Ishikawa (cell line): ENCODE measurements around the gene SIMC1.

Experiments
- CEBPB ChIP-seq: IDR thresholded peaks from 2 replicates; pipeline ENCODE4 v1.6.1; 2012
- CREB1 ChIP-seq: IDR thresholded peaks from 2 replicates; pipeline ENCODE4 v1.6.1; 2012; ENCODE audit warnings: low read depth
- EGR1 ChIP-seq: IDR thresholded peaks from 2 replicates; pipeline ENCODE4 v1.6.1; 2012
- EP300 ChIP-seq: IDR thresholded peaks from 2 replicates; pipeline ENCODE4 v1.6.1; 2012; ENCODE audit warnings: borderline replicate concordance
- FOXM1 ChIP-seq: IDR thresholded peaks from 2 replicates; pipeline ENCODE4 v1.6.1; 2012; ENCODE audit warnings: low read depth, borderline replicate concordance
- NFIC ChIP-seq: IDR thresholded peaks from 2 replicates; pipeline ENCODE4 v1.6.1; 2012
- RAD21 ChIP-seq: IDR thresholded peaks from 2 replicates; pipeline ENCODE4 v1.6.1; 2012; ENCODE audit warnings: low read depth
- TAF1 ChIP-seq: IDR thresholded peaks from 2 replicates; pipeline ENCODE4 v1.6.1; 2012; ENCODE audit warnings: low read depth, mild to moderate bottlenecking
- TCF12 ChIP-seq: IDR thresholded peaks from 2 replicates; pipeline ENCODE4 v1.6.1; 2012; ENCODE audit warnings: low read depth
- TEAD4 ChIP-seq: IDR thresholded peaks from 2 replicates; pipeline ENCODE4 v1.6.1; 2012
- YY1 ChIP-seq: IDR thresholded peaks from 2 replicates; pipeline ENCODE4 v1.6.1; 2012; ENCODE audit warnings: low read depth
- ZBTB7A ChIP-seq: IDR thresholded peaks from 2 replicates; pipeline ENCODE4 v1.6.1; 2012; ENCODE audit warnings: low read depth
- TF ChIP-seq, protein P1 (sequence below): IDR thresholded peaks from 2 replicates; pipeline ENCODE4 v1.6.1; 2012
- TF ChIP-seq, protein P2 (sequence below): IDR thresholded peaks from 2 replicates; pipeline ENCODE4 v1.6.1; 2012
- TF ChIP-seq, protein P3 (sequence below): IDR thresholded peaks from 2 replicates; pipeline ENCODE4 v1.6.1; 2012; ENCODE audit warnings: low read depth, mild to moderate bottlenecking

SIMC1 gene

DNA sequence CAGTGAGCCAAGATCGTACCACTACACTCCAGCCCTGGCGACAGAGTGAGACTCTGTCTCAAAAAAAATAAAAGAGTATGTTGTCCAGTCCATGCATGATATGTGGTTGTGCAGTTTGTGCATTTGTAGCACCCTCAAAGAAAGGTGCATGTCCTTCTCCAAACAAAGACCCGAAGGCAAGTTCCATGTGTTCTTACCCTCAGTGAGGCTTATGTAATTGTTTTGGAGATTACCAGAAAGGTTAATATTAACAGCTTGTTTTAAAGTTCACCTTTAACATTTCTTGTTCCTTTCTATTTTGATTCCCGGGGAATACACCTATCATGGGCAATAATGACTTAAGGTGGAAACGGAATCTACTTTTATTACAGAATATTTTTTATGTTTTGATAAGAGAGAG is 101.1 kb downstream of the SIMC1 start:
- TF ChIP-seq FOXM1, result no peak
- TF ChIP-seq EP300, result no peak
- no peak for TF ChIP-seq NFIC
- TF ChIP-seq, protein P1, sequence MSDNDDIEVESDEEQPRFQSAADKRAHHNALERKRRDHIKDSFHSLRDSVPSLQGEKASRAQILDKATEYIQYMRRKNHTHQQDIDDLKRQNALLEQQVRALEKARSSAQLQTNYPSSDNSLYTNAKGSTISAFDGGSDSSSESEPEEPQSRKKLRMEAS, result no peak
- TF ChIP-seq CEBPB, result no peak
- no peak for TF ChIP-seq TCF12

DNA sequence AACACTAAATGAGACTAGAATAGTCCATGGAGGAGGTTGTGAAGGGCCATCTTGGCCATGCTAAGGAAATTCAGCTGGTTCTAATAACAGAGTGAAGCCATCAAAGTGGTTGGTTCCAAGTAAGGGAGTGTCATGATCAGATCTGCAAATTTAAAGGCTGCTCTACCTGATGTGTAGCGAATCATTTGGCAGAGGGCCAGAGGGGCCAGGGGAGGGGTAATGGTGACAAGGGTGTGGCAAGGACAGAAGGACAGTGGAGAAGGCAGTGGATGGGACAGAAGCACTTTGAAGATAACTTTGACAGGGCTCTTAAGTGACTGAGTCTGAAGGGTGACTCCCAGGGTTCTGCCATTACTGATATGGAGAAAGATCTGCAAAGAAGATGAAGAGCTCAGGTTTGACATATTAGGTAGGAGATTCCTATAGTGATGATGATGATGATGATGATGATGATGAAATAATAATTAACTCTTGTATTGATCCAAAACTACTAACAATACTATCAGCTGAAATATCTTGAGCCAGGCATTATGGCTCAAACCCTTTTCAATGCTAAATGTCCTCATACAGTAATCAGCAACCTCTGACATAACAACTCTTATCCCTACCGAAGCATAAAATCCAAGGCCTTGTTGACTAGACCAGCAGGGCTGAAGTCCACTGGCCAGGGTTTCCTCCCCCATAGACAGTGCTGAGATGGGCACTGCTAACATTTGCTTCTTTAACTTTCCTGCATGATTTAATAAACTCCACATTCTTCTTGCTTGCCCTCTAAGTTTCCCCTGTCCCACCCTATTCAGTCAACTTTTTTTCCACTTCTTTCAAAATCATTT is 103.3 kb downstream of the SIMC1 start:
- no peak for TF ChIP-seq EP300
- no peak for TF ChIP-seq EGR1
- TF ChIP-seq, protein P2, sequence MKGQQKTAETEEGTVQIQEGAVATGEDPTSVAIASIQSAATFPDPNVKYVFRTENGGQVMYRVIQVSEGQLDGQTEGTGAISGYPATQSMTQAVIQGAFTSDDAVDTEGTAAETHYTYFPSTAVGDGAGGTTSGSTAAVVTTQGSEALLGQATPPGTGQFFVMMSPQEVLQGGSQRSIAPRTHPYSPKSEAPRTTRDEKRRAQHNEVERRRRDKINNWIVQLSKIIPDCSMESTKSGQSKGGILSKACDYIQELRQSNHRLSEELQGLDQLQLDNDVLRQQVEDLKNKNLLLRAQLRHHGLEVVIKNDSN, result no peak
- TF ChIP-seq, protein P3, sequence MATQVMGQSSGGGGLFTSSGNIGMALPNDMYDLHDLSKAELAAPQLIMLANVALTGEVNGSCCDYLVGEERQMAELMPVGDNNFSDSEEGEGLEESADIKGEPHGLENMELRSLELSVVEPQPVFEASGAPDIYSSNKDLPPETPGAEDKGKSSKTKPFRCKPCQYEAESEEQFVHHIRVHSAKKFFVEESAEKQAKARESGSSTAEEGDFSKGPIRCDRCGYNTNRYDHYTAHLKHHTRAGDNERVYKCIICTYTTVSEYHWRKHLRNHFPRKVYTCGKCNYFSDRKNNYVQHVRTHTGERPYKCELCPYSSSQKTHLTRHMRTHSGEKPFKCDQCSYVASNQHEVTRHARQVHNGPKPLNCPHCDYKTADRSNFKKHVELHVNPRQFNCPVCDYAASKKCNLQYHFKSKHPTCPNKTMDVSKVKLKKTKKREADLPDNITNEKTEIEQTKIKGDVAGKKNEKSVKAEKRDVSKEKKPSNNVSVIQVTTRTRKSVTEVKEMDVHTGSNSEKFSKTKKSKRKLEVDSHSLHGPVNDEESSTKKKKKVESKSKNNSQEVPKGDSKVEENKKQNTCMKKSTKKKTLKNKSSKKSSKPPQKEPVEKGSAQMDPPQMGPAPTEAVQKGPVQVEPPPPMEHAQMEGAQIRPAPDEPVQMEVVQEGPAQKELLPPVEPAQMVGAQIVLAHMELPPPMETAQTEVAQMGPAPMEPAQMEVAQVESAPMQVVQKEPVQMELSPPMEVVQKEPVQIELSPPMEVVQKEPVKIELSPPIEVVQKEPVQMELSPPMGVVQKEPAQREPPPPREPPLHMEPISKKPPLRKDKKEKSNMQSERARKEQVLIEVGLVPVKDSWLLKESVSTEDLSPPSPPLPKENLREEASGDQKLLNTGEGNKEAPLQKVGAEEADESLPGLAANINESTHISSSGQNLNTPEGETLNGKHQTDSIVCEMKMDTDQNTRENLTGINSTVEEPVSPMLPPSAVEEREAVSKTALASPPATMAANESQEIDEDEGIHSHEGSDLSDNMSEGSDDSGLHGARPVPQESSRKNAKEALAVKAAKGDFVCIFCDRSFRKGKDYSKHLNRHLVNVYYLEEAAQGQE, result no peak
- no peak for TF ChIP-seq CEBPB
- no peak for TF ChIP-seq TCF12
- no peak for TF ChIP-seq YY1
- no peak for TF ChIP-seq TEAD4
- no peak for TF ChIP-seq RAD21
- TF ChIP-seq CREB1, result no peak
- no peak for TF ChIP-seq NFIC
- TF ChIP-seq ZBTB7A, result no peak
- no peak for TF ChIP-seq FOXM1
- no peak for TF ChIP-seq TAF1
- TF ChIP-seq, protein P1, result no peak

- TF ChIP-seq, protein P1, result no peak
- TF ChIP-seq TEAD4 (no peak), CREB1 (no peak), ZBTB7A (no peak), TCF12 (no peak), RAD21 (no peak), YY1 (no peak), EGR1 (no peak), TAF1 (no peak), EP300 (no peak), CEBPB (no peak), NFIC (no peak), FOXM1 (no peak)
- TF ChIP-seq, protein P2, result no peak
- TF ChIP-seq, protein P3, result no peak
Observed at GRCh38 chr5:176342158-176342483, 103.9 kb downstream of the SIMC1 start.

DNA sequence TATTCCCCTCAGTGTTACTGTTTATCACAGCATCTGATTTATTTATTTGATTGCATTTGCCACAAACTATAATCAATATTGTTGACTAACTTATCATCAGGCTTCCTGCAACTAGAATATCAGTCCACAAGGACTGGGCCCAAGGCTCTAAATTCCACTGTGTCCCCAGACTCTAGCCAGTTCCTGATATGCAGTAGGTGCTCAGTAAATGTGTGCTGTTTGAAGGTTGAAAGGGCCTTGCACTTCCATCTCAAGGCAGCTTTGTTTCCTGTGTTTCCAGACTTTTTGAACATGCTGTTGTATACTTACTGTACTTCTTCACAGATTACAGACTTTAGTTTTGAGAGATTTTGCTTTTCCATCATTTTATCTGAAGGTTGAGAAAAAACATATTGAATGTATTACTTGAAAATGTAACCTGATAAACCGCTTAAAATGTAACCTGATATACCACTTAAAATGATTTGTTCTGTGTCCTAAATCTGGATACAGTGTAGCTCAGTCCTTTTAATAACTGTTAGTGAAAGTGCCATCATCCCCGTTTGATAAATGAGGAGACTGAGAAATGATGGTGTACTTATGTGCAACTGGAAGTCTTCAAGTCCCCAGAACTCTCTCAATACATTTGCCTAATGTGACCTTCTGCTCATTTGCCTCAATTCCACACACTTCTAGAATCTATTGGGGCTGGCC is 104.7 kb downstream of the SIMC1 start:
- no peak for TF ChIP-seq TAF1
- TF ChIP-seq RAD21, result no peak
- TF ChIP-seq ZBTB7A, result no peak
- no peak for TF ChIP-seq CREB1
- TF ChIP-seq, protein P1, result no peak
- TF ChIP-seq TCF12, result no peak
- no peak for TF ChIP-seq NFIC
- no peak for TF ChIP-seq TEAD4
- TF ChIP-seq, protein P2, result no peak

- TF ChIP-seq, protein P1, result no peak
- TF ChIP-seq RAD21 (no peak), NFIC (no peak), YY1 (no peak), EP300 (no peak), ZBTB7A (no peak), TCF12 (no peak), EGR1 (no peak), TAF1 (no peak), CEBPB (no peak), FOXM1 (no peak), CREB1 (no peak), TEAD4 (no peak)
- TF ChIP-seq, protein P3, result no peak
- TF ChIP-seq, protein P2, result no peak
Observed at GRCh38 chr5:176350416-176350815, 112.2 kb downstream of the SIMC1 start.
